ENCODE results near the gene PCP4L1. TPM values are rescaled to one million over a fixed set of nuclear protein-coding genes. Genes with fewer than 3 reads are reported as not detected.
A peak's percentile ranks its signal among the peaks of the same experiment; 100 is the strongest.
"Not testable (repeated sequence)": the region's sequence is repeated elsewhere in the genome, so short reads cannot be mapped to it uniquely, and the experiment has no call there.

The PCP4L1 gene
- total RNA-seq, 2 experiments from 2014 or later: 0.18 TPM; not detected in 1

GRCh38 chr1:161309868-161310267 is 51.3 kb downstream of the PCP4L1 start, which contains the start of gene MPZ:
TSS of gene MPZ (minus strand) at chr1:161309968. CDS start at chr1:161309905, 63 bp downstream.
- Mint-ChIP-seq H3K36me3 (ENCODE audit: low read depth) (no peaks in the 10 kb centered on the region), H3K27ac (no peak within 1 kb of the TSS), H3K9me3 (no peaks in the 10 kb centered on the region), H3K27me3 (no peaks in the 10 kb centered on the region), H3K4me3 (no peak within 1 kb of the TSS), H3K4me1 (ENCODE audit: low read depth) (peaks cover 18% of the 10 kb centered on the region)
- intact Hi-C loops (cut with micrococcal nuclease): loop anchor here (10.0 kb wide), 1 partner anchor 115 kb away; the partner anchor contains the start of gene ADAMTS4
- ATAC-seq (no peak), DNase-seq (no peak)
- no peak for TF ChIP-seq CTCF (IDR thresholded peaks at IDR 0.05)
- ChIA-PET POLR2A (no interaction called here), CTCF (no interaction called here)

DNA sequence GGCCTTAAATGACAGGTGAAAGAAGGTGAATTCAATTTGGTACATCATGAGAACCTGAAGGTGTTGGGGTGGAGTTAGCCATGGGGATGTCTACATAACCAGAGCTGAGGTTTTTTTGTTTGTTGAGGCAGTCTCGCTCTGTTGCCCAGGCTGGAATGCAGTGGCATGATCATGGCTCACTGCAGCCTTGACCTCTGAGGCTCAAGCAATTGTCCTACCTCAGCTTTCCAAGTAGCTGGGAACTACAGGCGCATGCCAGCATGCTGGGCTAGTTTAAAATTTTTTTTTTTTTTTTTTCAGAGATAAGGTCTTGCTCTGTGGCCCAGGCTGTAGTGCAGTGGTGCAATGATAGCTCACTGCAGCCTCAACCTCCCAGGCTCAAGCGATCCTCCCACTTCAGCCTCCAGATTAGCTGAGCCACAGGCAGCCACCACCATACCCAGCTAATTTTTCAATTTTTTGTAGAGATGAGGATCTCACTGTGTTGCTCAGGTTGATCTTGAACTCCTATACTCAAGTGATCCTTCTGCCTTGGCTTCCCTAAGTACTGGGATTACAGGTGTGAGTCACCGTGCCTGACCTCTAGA is 53.1 kb downstream of the PCP4L1 start:
- H3K4me3 Mint-ChIP-seq: no peak overlapping the region
- H3K27ac Mint-ChIP-seq: no peak overlapping the region
- ChIA-PET POLR2A (interaction anchor here (1.0 kb wide), 1 partner anchor 26 kb away, joined by 3 read pairs; no protein-coding TSS in a partner anchor), CTCF (no interaction called here)
- intact Hi-C loops (cut with micrococcal nuclease): no loop called here
- H3K4me1 Mint-ChIP-seq (ENCODE audit: low read depth): peaks cover 19% of the 10 kb centered on the region
- H3K27me3 Mint-ChIP-seq: no peaks in the 10 kb centered on the region
- DNase-seq (no peak), ATAC-seq (no peak)
- H3K36me3 Mint-ChIP-seq (ENCODE audit: low read depth): no peaks in the 10 kb centered on the region
- no peak for TF ChIP-seq CTCF (IDR thresholded peaks at IDR 0.05)
- H3K9me3 Mint-ChIP-seq: no peaks in the 10 kb centered on the region

- intact Hi-C loops (cut with micrococcal nuclease): no loop called here
- Mint-ChIP-seq H3K9me3 (no peaks in the 10 kb centered on the region), H3K36me3 (ENCODE audit: low read depth) (peaks cover 2% of the 10 kb centered on the region), H3K4me3 (peak overlapping the region; percentile 90), H3K4me1 (ENCODE audit: low read depth) (peaks cover 13% of the 10 kb centered on the region), H3K27me3 (no peaks in the 10 kb centered on the region), H3K27ac (peak overlapping the region; percentile 95)
- no peak for DNase-seq
- CTCF ChIA-PET: interaction anchor here (1.4 to 3.2 kb wide), 8 partner anchors 8 to 148 kb away, joined by 3 to 19 read pairs (median 6); partner anchors contain the start of genes PPOX and TOMM40L
- POLR2A ChIA-PET: interaction anchor here (0.6 to 2.0 kb wide), 3 partner anchors 8 to 57 kb away, joined by 3 to 6 read pairs (median 3); no protein-coding TSS in a partner anchor
- TF ChIP-seq CTCF (IDR thresholded peaks at IDR 0.05): no peak
- no peak for ATAC-seq
Measured at GRCh38 chr1:161313554-161314200, 55.1 kb downstream of the PCP4L1 start.

GRCh38 chr1:161314201-161314981 is 55.8 kb downstream of the PCP4L1 start, which contains the start of gene SDHC:
TSS of gene SDHC (plus strand) at chr1:161314381. CDS start at chr1:161314406, 25 bp downstream.
- Mint-ChIP-seq H3K4me3 (peak within 1 kb of the TSS; percentile 90), H3K4me1 (ENCODE audit: low read depth) (peaks cover 13% of the 10 kb centered on the region), H3K9me3 (no peaks in the 10 kb centered on the region), H3K27me3 (no peaks in the 10 kb centered on the region), H3K27ac (peak within 1 kb of the TSS; percentile 95), H3K36me3 (ENCODE audit: low read depth) (peaks cover 2% of the 10 kb centered on the region)
- ChIA-PET POLR2A (interaction anchor here (0.6 to 2.0 kb wide), 3 partner anchors 9 to 75 kb away, joined by 3 to 6 read pairs (median 5); no protein-coding TSS in a partner anchor), CTCF (interaction anchor here (1.0 to 3.2 kb wide), 11 partner anchors 8 to 149 kb away, joined by 3 to 19 read pairs (median 6); partner anchors contain the start of genes PPOX and TOMM40L)
- DNase-seq (peak; percentile 92), ATAC-seq (peak; percentile 98)
- no peak for TF ChIP-seq CTCF (IDR thresholded peaks at IDR 0.05)
- intact Hi-C loops (cut with micrococcal nuclease): no loop called here

GRCh38 chr1:161315841-161316674 is 57.5 kb downstream of the PCP4L1 start:
- POLR2A ChIA-PET: interaction anchor here (0.8 kb wide), 1 partner anchor 217 kb away, joined by 3 read pairs; no protein-coding TSS in a partner anchor
- not testable (repeated sequence) for H3K36me3 Mint-ChIP-seq (ENCODE audit: low read depth)

More at GRCh38 chr1:161315841-161316674, 57.5 kb downstream of the PCP4L1 start:
- CTCF ChIA-PET: interaction anchor here (1.2 kb wide), 1 partner anchor 66 kb away, joined by 5 read pairs; no protein-coding TSS in a partner anchor
- intact Hi-C loops (cut with micrococcal nuclease); H3K27me3 Mint-ChIP-seq; H3K27ac Mint-ChIP-seq; ATAC-seq; H3K9me3 Mint-ChIP-seq; DNase-seq: not testable (repeated sequence)
- H3K4me1 Mint-ChIP-seq (ENCODE audit: low read depth): peaks cover 15% of the 10 kb centered on the region
- H3K4me3 Mint-ChIP-seq: peak overlapping the region; percentile 90

All from activated CD8-positive, alpha-beta T cell treated with anti-CD3 and anti-CD28 coated beads for 36 hours (primary cell).